Astrocyte (in vitro differentiated cells and primary cell): ENCODE results near the gene NLRP11. TPM values are rescaled to one million over a fixed set of nuclear protein-coding genes. Genes with fewer than 3 reads are reported as not detected.

ENCODE experiments used
- DNase-seq: peaks from one replicate; pipeline ENCODE4 v3.0.0-alpha.2; 2010; ENCODE audit warnings: low read depth
- FAIRE-seq: peaks from 2 replicates; lab custom pipeline; 2011; peaks lifted over from hg19 to GRCh38; lab: Jason Lieb, UNC
- H2AFZ ChIP-seq: 2 replicates; pipeline ENCODE4 v1.6.0; 2012; ENCODE audit warnings: low read depth, low read length, inconsistent platforms
- H3K27ac ChIP-seq: 2 replicates; pipeline ENCODE4 v1.5.1; 2011; ENCODE audit warnings: low read depth, low read length, inconsistent platforms
- H3K27me3 ChIP-seq: 2 replicates; pipeline ENCODE4 v1.6.0; 2011; ENCODE audit warnings: low read length, inconsistent platforms; ENCODE audit not compliant: insufficient read depth
- H3K36me3 ChIP-seq: 2 replicates; pipeline ENCODE4 v1.5.1; 2011; ENCODE audit warnings: low read length, inconsistent platforms; ENCODE audit not compliant: insufficient read depth
- H3K4me1 ChIP-seq: 2 replicates; pipeline ENCODE4 v1.5.1; 2011; ENCODE audit warnings: low read length, inconsistent platforms; ENCODE audit not compliant: insufficient read depth
- H3K4me2 ChIP-seq: 2 replicates; pipeline ENCODE4 v1.6.0; 2012; ENCODE audit warnings: low read length, inconsistent platforms
- H3K4me3 ChIP-seq: 2 replicates; pipeline ENCODE4 v1.5.1; 2011; ENCODE audit warnings: low read depth, mild to moderate bottlenecking, low read length, inconsistent platforms; ENCODE audit not compliant: insufficient read depth
- H3K79me2 ChIP-seq: 2 replicates; pipeline ENCODE4 v1.6.0; 2012; ENCODE audit warnings: mild to moderate bottlenecking, low read length, inconsistent platforms; ENCODE audit not compliant: insufficient read depth
- H3K9ac ChIP-seq: 2 replicates; pipeline ENCODE4 v1.6.0; 2012; ENCODE audit warnings: mild to moderate bottlenecking, low read length, inconsistent platforms
- H3K9me3 ChIP-seq: 2 replicates; pipeline ENCODE4 v1.5.1; 2012; ENCODE audit warnings: low read depth, mild to moderate bottlenecking, low read length, inconsistent platforms; ENCODE audit not compliant: insufficient read depth
- H4K20me1 ChIP-seq: 2 replicates; pipeline ENCODE4 v1.6.0; 2012; ENCODE audit warnings: low read length, inconsistent platforms; ENCODE audit not compliant: insufficient read depth
- H3K27ac Mint-ChIP-seq: one replicate; pipeline ENCODE4 v1.8.0; 2021; ENCODE audit warnings: mild to moderate bottlenecking, mixed read lengths; ENCODE audit not compliant: unreplicated experiment
- H3K27me3 Mint-ChIP-seq: one replicate; pipeline ENCODE4 v1.8.0; 2021; ENCODE audit warnings: low read depth, mixed read lengths; ENCODE audit not compliant: unreplicated experiment
- H3K36me3 Mint-ChIP-seq: one replicate; pipeline ENCODE4 v1.8.0; 2021; ENCODE audit warnings: low read depth, mixed read lengths; ENCODE audit not compliant: unreplicated experiment
- H3K4me1 Mint-ChIP-seq: one replicate; pipeline ENCODE4 v1.8.0; 2021; ENCODE audit warnings: low read depth, mixed read lengths; ENCODE audit not compliant: unreplicated experiment
- H3K4me3 Mint-ChIP-seq: one replicate; pipeline ENCODE4 v1.8.0; 2021; ENCODE audit warnings: mild to moderate bottlenecking, moderate library complexity, mixed read lengths; ENCODE audit not compliant: unreplicated experiment
- H3K9me3 Mint-ChIP-seq: one replicate; pipeline ENCODE4 v1.8.0; 2021; ENCODE audit warnings: mild to moderate bottlenecking, mixed read lengths; ENCODE audit not compliant: unreplicated experiment
- EZH2 ChIP-seq: IDR thresholded peaks from 2 replicates; pipeline ENCODE4 v1.6.1; 2012; ENCODE audit warnings: mild to moderate bottlenecking, low read length, inconsistent platforms; ENCODE audit not compliant: insufficient read depth
- total RNA-seq: library from RNA; stranded (reverse); gene quantifications from 2 replicates; pipeline ENCODE4 v1.2.1, GENCODE V29; 2021
- TF ChIP-seq, protein P1 (sequence below): IDR thresholded peaks from 2 replicates; pipeline ENCODE4 v1.5.1; 2011; ENCODE audit warnings: low read depth, mild to moderate bottlenecking, inconsistent platforms, low read length, moderate library complexity; ENCODE audit not compliant: insufficient read depth

The NLRP11 gene
- total RNA-seq, 1 donor from 2014 or later = not detected

DNA sequence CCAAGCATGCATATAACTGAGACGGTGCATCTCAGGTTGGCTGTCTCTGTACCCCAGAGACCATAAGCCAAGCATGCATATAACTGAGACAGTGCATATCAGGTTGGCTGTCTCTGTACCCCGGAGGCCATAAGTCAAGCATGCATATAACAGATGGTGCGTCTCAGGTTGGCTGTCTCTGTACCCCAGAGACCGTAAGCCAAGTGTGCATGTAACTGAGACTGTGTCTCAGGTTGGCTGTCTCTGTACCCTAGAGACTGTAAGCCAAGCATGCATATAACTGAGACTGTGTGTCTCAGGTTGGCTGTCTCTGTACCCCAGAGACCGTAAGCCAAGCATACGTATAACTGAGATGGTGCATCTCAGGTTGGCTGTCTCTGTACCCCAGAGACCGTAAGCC, 35.3 kb upstream of the NLRP11 start:
- H3K4me1 Mint-ChIP-seq = no peaks in the 10 kb centered on the region
- H3K9me3 ChIP-seq = peaks cover 7% of the 10 kb centered on the region
- H3K79me2 ChIP-seq = no peaks in the 10 kb centered on the region
- H2AFZ ChIP-seq = no peak overlapping the region
- no peak overlapping the region for H3K4me2 ChIP-seq
- H4K20me1 ChIP-seq = no peaks in the 10 kb centered on the region
- DNase-seq (no peak), FAIRE-seq (no peak)
- H3K27ac Mint-ChIP-seq = no peak overlapping the region
- H3K36me3 ChIP-seq = no peaks in the 10 kb centered on the region
- H3K36me3 Mint-ChIP-seq = no peaks in the 10 kb centered on the region
- no peak overlapping the region for H3K4me3 ChIP-seq
- H3K27me3 Mint-ChIP-seq = no peaks in the 10 kb centered on the region
- no peaks in the 10 kb centered on the region for H3K27me3 ChIP-seq
- H3K27ac ChIP-seq = no peak overlapping the region
- H3K4me1 ChIP-seq = no peaks in the 10 kb centered on the region
- H3K9me3 Mint-ChIP-seq = peaks cover 16% of the 10 kb centered on the region
- no peak overlapping the region for H3K4me3 Mint-ChIP-seq
- no peak for TF ChIP-seq EZH2
- TF ChIP-seq, protein P1, sequence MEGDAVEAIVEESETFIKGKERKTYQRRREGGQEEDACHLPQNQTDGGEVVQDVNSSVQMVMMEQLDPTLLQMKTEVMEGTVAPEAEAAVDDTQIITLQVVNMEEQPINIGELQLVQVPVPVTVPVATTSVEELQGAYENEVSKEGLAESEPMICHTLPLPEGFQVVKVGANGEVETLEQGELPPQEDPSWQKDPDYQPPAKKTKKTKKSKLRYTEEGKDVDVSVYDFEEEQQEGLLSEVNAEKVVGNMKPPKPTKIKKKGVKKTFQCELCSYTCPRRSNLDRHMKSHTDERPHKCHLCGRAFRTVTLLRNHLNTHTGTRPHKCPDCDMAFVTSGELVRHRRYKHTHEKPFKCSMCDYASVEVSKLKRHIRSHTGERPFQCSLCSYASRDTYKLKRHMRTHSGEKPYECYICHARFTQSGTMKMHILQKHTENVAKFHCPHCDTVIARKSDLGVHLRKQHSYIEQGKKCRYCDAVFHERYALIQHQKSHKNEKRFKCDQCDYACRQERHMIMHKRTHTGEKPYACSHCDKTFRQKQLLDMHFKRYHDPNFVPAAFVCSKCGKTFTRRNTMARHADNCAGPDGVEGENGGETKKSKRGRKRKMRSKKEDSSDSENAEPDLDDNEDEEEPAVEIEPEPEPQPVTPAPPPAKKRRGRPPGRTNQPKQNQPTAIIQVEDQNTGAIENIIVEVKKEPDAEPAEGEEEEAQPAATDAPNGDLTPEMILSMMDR = no peak
- H3K9ac ChIP-seq = no peak overlapping the region

DNA sequence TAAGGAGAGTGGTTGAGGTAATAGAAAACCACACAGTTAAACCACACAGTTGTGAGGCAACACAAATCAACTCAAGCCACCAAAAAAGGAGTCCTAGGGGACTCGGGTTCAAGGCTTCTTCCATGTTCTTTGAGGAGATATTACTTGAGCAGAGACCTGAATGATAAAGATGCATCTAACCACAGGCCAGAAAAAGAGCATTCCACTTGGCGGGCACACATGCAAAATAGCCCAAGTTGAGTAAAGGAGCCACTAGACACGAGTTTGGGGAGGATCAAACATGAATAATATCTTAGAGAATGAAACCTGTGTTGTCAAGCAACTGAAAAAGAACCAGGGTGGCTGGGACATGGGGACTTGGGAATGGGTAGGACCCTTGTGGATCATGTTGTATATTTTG, 34.7 kb upstream of the NLRP11 start:
- H3K9me3 ChIP-seq = peaks cover 12% of the 10 kb centered on the region
- H3K36me3 ChIP-seq = no peaks in the 10 kb centered on the region
- H2AFZ ChIP-seq = no peak overlapping the region
- H3K4me2 ChIP-seq = no peak overlapping the region
- Mint-ChIP-seq H3K27ac (no peak overlapping the region), H3K4me1 (no peaks in the 10 kb centered on the region), H3K9me3 (peaks cover 18% of the 10 kb centered on the region), H3K36me3 (no peaks in the 10 kb centered on the region), H3K4me3 (no peak overlapping the region), H3K27me3 (no peaks in the 10 kb centered on the region)
- H3K4me3 ChIP-seq = no peak overlapping the region
- no peaks in the 10 kb centered on the region for H3K4me1 ChIP-seq
- no peaks in the 10 kb centered on the region for H3K79me2 ChIP-seq
- H3K27me3 ChIP-seq = no peaks in the 10 kb centered on the region
- no peak overlapping the region for H3K9ac ChIP-seq
- DNase-seq (no peak), FAIRE-seq (no peak)
- no peak for TF ChIP-seq EZH2
- TF ChIP-seq, protein P1 = no peak
- no peak overlapping the region for H3K27ac ChIP-seq
- H4K20me1 ChIP-seq = no peaks in the 10 kb centered on the region

DNA sequence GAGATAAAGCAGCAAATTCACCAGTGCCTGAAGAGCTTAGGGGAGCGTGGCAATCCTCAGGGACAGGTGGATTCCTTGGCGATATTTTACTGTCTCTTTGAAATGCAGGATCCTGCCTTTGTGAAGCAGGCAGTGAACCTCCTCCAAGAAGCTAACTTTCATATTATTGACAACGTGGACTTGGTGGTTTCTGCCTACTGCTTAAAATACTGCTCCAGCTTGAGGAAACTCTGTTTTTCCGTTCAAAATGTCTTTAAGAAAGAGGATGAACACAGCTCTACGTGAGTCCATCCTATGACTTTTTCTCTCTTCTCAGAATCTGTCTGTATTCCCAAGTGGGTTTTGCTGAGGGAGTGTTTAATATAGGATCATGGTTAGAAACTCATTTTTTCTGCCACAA, 27.2 kb upstream of the NLRP11 start:
- DNase-seq (no peak), FAIRE-seq (no peak)
- Mint-ChIP-seq H3K4me1 (no peaks in the 10 kb centered on the region), H3K4me3 (no peak overlapping the region), H3K27me3 (no peaks in the 10 kb centered on the region), H3K27ac (no peak overlapping the region), H3K36me3 (no peaks in the 10 kb centered on the region), H3K9me3 (peaks cover 26% of the 10 kb centered on the region)
- Histone ChIP-seq H3K27ac (no peak overlapping the region), H2AFZ (no peak overlapping the region), H3K9me3 (peaks cover 8% of the 10 kb centered on the region), H4K20me1 (no peaks in the 10 kb centered on the region), H3K36me3 (no peaks in the 10 kb centered on the region), H3K9ac (no peak overlapping the region), H3K4me2 (no peak overlapping the region), H3K4me3 (no peak overlapping the region), H3K27me3 (no peaks in the 10 kb centered on the region), H3K79me2 (no peaks in the 10 kb centered on the region), H3K4me1 (no peaks in the 10 kb centered on the region)
- no peak for TF ChIP-seq EZH2
- TF ChIP-seq, protein P1 = no peak
